ENCODE data around the gene RNF212. TPM values are rescaled to one million over a fixed set of nuclear protein-coding genes. Genes with fewer than 3 reads are reported as not detected.

Gene RNF212
- total RNA-seq, 2 experiments from 2014 or later = 0.87 to 1.4 TPM

Other genes starting within 250 kb of the RNF212 start
- gene GAK, start 181.2 kb downstream of the RNF212 start, total RNA-seq = 100 to 1,000 TPM in 1 of 2 experiments, 10 to 100 TPM in 1; 97.0 to 101 TPM
- 10 to 100 TPM; 13.8 to 15.8 TPM for gene TMEM175, start 181.1 kb downstream of the RNF212 start, total RNA-seq
- 10 to 100 TPM; 11.1 to 11.4 TPM for gene DGKQ, start 140.0 kb downstream of the RNF212 start, total RNA-seq
- 10 to 100 TPM in 1 of 2 experiments, 1 to 10 TPM in 1; 9.0 to 10.1 TPM for gene IDUA, start 126.5 kb downstream of the RNF212 start, total RNA-seq
- not detected for gene SLC26A1, start 120.2 kb downstream of the RNF212 start, total RNA-seq
- gene FGFRL1, start 101.9 kb downstream of the RNF212 start, total RNA-seq = 10 to 100 TPM; 12.2 to 15.1 TPM
- 1 to 10 TPM; 9.0 to 9.5 TPM for gene SPON2, start 59.0 kb upstream of the RNF212 start, total RNA-seq
- 100 to 1,000 TPM; 154 to 162 TPM for gene CTBP1, start 135.6 kb upstream of the RNF212 start, total RNA-seq
- gene MAEA, start 176.3 kb upstream of the RNF212 start, total RNA-seq = 10 to 100 TPM; 47.3 to 50.3 TPM
- gene UVSSA, start 233.6 kb upstream of the RNF212 start, total RNA-seq = 10 to 100 TPM; 20.2 to 21.5 TPM

Measured in activated CD4-positive, alpha-beta memory T cell treated with anti-CD3 and anti-CD28 coated beads for 36 hours (primary cell).